Colon (tissue), 2 donors: ENCODE data around the gene PTGS1.
"Not testable (repeated sequence)": the region's sequence is repeated elsewhere in the genome, so short reads cannot be mapped to it uniquely, and the experiment has no call there.

Source experiments
- FAIRE-seq: peaks from 2 replicates; lab custom pipeline; 2012; peaks lifted over from hg19 to GRCh38; lab: Jason Lieb, UNC
- donor health status: control.
- donor health status: control.

Gene PTGS1

GRCh38 chr9:122370869-122371755, at the start of gene PTGS1:
TSS of gene PTGS1 (plus strand) at chr9:122371024. CDS start at chr9:122371085, 61 bp downstream.
- no peak for FAIRE-seq

- no peak for FAIRE-seq
Observed at GRCh38 chr9:122322553-122322952, 48.3 kb upstream of the PTGS1 start.

- not testable (repeated sequence) for FAIRE-seq
Observed at GRCh38 chr9:122324665-122325064, 46.2 kb upstream of the PTGS1 start.

GRCh38 chr9:122325124-122325523, 45.7 kb upstream of the PTGS1 start:
- FAIRE-seq = no peak

GRCh38 chr9:122327175-122327574, 43.6 kb upstream of the PTGS1 start:
- FAIRE-seq = no peak

GRCh38 chr9:122329597-122329996, 41.2 kb upstream of the PTGS1 start:
- no peak for FAIRE-seq

GRCh38 chr9:122330466-122330865, 40.4 kb upstream of the PTGS1 start:
- not testable (repeated sequence) for FAIRE-seq

- FAIRE-seq = no peak
Observed at GRCh38 chr9:122331523-122331927, 39.3 kb upstream of the PTGS1 start.

GRCh38 chr9:122332083-122332482, 38.7 kb upstream of the PTGS1 start:
- no peak for FAIRE-seq

- no peak for FAIRE-seq
Observed at GRCh38 chr9:122332644-122333043, 38.2 kb upstream of the PTGS1 start.

- no peak for FAIRE-seq
Observed at GRCh38 chr9:122333169-122333808, 37.5 kb upstream of the PTGS1 start.

- FAIRE-seq = no peak
Observed at GRCh38 chr9:122334916-122335315, 35.9 kb upstream of the PTGS1 start.

- no peak for FAIRE-seq
Observed at GRCh38 chr9:122336189-122336588, 34.6 kb upstream of the PTGS1 start.

- no peak for FAIRE-seq
Observed at GRCh38 chr9:122336866-122337555, 33.8 kb upstream of the PTGS1 start.

- FAIRE-seq = no peak
Observed at GRCh38 chr9:122337556-122337929, 33.3 kb upstream of the PTGS1 start.

- no peak for FAIRE-seq
Observed at GRCh38 chr9:122338536-122338935, 32.3 kb upstream of the PTGS1 start.

- no peak for FAIRE-seq
Observed at GRCh38 chr9:122338994-122339393, 31.8 kb upstream of the PTGS1 start.

GRCh38 chr9:122339579-122339978, 31.2 kb upstream of the PTGS1 start:
- FAIRE-seq = no peak

- FAIRE-seq = no peak
Observed at GRCh38 chr9:122340161-122340560, 30.7 kb upstream of the PTGS1 start.

- no peak for FAIRE-seq
Observed at GRCh38 chr9:122342323-122343050, 28.3 kb upstream of the PTGS1 start.

- FAIRE-seq = no peak
Observed at GRCh38 chr9:122346478-122347347, 24.1 kb upstream of the PTGS1 start.
